ENCODE measurements around the gene CFAP119.
"Not testable (repeated sequence)": the region's sequence is repeated elsewhere in the genome, so short reads cannot be mapped to it uniquely, and the experiment has no call there.

CFAP119 gene
- total RNA-seq: 5.5 to 7.1 reads per million in 2 donors

DNA sequence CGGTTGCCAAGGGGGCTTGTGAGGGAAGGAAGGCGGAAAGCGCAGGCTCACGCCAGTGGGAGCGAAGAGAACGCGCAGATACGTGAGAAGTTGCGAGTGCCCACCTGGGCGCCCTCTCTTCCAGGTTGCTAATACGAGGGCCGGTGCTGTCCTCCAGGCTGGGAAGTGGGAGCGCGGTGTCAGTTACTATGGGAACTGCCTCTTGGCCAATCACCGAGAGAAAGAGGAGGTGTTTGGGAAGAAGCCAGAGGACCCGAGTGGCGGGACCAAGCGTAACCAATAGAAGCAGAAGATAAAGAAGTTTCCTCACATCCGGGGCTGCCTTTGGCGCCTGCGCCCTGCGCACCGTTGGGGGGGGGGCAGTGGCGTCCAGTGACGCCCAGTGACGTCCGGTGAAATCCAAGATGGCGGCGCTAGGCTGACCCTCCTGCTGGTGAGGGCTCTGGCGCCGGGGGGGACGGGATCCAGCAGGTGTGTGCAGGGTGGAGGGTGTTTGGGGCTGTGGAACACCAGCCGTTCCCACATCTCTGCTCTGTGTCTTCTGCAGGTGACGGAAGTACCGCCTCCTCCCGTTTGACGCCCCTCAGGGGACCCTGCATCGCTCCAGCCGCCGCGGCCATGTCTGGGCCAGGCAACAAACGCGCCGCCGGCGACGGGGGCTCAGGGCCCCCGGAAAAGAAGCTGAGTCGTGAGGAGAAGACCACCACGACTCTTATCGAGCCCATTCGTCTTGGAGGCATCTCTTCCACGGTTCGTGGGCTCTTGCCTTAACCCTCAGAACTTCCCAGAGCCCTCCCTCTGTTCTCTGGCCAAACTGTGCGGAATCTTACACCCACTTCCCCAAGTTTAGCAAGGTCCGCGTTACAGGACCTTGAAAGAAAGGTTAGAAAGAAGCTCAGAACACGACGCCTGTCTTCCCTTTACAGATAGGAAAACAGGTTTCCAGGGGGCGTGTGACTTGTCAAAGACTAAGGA, at the start of gene CFAP119, which contains the start of gene RNF40:
Gene CFAP119 (minus strand): TSS at position 135 of the 975 bp plus-strand sequence. CDS start 314 bp downstream, outside the sequence.
Gene RNF40 (plus strand): TSS at position 395 of the 975 bp plus-strand sequence. CDS start 224 bp downstream, at position 619.
- peak; percentile 85 for DNase-seq

DNA sequence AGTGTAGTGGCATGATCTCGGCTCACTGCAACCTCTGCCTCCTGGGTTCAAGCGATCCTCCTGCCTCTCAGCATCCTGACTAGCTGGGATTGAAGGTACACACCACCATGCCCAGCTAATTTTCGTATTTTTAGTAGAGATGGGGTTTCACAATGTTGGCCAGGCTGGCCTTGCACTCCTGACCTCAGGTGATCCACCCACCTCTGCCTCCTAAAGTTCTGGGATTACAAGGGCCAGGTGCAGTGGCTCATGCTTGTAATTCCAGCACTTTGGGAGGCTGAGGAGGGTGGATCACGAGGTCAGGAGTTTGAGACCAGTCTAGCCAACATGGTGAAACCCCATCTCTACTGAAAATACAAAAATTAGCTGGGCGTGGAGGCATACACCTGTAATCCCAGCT, 47.8 kb upstream of the CFAP119 start:
- DNase-seq: not testable (repeated sequence)

DNA sequence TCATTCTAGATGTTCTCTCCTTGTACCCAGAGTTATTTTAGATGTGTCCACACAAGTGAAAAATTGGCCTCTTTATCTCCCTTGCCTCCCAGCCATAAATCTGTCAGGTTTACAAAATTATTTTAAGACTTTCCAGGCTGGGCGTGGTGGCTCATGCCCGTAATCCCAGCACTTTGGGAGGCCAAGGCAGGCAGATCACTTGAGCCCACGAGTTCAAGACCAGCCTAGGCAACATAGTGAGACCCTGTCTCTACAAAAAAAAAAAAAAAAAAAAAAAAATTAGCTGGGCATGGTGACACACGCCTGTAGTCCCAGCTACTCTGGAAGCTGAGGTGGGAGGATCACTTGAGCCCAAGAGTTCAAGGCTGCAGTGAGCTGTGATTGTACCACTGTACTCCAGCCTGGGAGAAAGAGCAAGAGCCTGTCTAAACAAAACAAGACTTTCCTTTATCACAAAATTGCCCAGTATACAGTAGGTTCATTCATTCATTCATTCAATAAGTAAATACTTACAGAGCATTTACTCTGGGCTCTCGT, 47.1 kb upstream of the CFAP119 start:
- not testable (repeated sequence) for DNase-seq

DNA sequence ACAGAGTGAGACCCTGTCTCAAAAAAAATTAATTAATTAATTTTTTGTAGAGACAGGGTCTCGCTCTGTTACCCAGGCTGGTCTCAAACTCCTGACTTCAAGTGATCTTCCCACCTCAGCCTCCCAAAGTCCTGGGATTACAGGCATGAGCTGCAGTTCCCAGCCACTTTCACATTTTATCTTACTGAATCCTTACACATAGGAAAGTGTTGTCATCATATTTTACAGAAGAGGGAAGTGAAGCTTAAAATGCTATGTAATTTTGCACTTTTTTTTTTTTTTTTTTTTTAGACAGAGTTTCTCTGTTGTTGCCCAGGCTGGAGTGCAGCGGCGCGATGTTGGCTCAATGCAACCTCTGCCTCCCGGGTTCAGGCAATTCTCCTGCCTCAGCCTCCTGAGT, 46.3 kb upstream of the CFAP119 start:
- DNase-seq: no peak

DNA sequence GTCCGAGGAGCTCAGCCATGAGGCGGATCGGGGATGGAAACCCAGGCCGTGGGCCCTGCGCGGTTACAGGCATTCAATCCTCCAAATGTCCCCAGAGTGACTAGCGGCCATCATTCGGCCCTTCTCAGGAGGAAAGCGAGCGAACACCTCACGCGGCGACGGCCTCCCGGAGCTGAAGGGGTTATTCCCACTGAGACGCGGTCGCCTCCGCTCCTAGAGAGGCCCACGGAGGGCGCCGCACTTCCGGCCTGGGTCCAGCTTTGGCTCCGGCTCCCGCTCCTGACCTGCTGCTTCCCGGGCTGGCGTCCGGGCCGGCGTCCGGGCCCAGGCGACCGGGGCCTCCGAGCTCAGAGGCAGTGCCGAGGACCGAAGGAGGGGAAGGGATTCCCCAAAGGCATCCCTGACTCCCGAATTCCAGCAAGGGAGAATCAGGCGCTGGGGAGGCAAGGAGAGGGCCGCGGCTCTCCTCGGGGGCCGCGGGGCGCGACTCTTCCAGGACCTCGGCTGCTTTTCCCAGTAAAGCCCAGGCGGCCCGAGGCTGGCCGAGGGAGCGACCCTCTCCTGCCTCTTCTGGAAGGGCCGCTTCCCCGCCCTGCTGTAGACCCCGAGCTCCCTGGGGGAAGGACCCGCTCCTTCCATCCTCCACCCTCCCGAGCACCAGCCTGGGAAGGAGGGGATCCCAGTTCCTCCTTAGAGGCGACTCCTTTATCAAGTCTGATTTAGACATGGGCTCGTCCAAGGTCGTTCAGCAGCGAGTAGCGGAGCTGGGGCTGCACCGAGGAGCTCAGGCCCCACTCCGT, 43.7 kb upstream of the CFAP119 start:
- DNase-seq: no peak

DNA sequence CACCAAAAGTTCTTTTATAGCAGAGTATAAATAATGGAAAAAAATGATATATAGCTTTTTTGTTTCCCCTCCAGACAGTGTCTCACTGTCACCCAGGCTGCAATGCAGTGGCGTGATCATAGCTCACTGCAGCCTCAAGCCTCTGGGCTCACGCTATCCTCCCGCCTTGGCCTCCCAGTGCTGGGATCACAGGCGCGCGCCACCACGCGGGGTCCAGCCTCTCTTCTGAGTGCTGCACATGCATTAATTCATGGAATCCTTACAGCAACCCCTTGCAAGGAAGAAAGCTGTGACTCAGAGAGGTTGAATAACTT, 43.2 kb upstream of the CFAP119 start:
- no peak for DNase-seq

DNA sequence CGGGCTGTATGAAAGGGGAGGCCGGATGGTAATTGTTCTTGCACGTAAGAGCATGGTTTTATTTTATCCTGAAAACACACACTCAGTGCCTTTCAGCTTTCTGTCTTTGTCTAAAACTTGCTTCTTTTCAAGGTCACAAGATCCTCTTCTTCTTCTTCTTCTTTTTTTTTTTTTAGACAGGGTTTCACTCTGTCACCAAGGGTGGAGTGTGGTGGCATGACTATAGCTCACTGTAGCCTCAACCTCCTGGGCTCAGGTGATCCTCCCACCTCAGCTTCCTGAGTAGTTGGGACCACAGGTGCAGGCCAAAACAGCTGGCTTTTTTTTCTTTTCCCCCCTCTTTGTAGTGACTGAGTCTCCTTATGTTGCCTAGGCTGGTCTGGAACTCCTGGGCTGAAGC, 41.1 kb upstream of the CFAP119 start:
- no peak for DNase-seq

DNA sequence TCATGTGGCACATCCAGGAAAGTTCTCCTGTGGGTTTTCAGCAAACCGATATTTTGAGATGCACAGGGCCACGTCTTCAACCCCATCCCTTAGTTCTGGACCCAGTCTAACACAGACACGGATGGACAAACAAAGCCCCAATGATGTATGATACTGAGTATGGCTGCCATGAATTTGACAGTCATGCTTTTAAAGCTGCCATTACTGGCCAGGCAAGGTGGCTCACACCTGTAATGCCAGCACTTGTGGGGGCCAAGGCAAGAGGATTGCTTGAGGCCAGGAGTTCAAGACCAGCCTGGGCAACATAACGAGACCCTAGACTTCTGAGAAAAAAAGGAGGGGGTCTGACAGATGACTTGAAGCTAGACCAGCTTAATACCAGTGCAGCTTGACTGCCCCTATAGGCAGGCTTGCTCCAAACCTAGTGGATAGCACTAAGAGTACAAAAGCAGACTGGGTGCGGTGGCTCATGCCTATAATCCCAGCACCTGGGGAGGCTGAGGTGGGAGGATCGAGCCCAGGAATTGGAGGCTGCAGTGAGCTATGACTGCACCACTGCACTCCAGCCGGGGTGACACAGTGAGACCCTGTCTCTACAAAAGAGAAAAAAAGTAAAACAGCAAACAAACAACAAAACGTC, 35.9 kb upstream of the CFAP119 start:
- no peak for DNase-seq

DNA sequence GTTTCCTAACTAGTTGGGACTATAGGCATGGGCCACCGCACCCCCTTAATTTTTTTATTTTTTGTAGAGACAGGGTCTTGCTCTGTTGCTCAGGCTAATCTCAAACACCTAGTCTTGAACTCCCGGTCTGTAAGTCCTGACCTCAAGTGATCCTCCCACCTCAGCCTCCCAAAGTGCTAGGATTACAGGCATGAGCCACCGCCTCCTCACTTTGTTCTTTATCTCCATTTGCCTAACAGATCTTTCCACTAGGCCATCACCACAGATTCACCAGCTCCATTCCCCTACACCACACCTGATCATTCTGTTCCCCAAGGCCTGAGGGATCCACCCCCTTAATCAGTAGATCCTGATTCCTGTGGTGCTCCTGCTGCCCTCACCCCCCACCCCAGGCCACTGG, 32.8 kb upstream of the CFAP119 start:
- no peak for DNase-seq

DNA sequence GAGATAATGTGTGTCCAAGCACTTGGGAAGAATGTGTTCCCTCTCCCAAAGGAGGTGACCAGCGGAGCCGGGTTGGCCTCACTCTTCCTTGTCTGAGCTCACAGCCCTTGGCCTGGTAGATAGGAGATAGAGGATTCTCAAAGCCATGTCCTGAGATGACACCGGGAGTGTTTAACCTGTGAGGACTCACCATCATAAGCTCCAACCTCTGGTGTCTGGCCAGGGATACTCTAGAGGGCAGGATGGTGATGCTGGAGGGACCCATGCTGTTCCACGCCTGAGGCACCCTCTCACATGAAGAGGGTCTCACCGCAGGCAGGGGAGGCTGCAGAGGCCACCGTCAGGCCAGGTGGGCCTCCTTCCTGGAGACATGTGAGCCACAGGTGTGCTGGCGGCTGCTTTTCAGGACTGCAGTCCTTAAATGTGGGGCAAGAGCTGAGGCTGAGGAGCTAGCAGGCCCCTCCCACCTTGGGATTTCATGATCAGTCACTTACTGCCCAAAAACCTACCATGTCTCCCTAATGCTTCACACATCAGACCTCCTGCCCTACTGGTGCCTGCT, 31.7 kb upstream of the CFAP119 start:
- DNase-seq: no peak

DNA sequence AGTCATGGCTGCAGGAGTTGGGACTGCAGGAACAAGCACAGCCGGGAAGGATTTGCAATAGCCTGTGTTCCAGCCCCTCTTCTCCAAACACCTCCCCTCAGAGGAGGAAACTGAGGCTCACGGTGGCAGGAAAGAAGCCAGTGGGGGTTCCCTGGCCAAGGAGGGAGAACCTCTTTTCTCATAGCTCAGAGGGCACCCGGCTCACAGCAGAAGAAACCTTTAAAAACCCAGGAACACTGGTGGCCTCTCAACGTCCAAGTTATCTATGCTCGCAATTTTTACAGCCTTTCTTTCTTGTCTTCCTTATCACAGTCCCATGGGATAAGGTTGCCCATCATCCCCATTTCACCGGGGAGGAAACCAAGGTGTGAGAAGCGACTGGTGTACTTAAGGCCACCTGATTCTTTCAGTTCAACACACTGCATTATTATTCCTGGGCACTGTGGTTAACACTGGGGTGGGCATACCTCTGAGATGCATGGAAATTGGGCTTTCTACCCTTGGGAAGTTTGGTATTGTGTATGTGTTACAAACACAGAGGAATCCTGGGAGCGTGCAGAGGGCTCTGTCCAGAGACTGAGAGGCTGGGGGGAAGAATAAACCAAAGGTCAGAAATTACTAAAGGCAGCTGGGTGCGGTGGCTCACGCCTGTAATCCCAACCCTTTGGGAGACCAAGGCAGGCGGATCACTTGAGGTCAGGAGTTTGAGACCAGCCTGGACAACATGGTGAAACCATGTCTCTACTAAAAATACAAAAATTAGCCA, 25.9 kb upstream of the CFAP119 start:
- no peak for DNase-seq

DNA sequence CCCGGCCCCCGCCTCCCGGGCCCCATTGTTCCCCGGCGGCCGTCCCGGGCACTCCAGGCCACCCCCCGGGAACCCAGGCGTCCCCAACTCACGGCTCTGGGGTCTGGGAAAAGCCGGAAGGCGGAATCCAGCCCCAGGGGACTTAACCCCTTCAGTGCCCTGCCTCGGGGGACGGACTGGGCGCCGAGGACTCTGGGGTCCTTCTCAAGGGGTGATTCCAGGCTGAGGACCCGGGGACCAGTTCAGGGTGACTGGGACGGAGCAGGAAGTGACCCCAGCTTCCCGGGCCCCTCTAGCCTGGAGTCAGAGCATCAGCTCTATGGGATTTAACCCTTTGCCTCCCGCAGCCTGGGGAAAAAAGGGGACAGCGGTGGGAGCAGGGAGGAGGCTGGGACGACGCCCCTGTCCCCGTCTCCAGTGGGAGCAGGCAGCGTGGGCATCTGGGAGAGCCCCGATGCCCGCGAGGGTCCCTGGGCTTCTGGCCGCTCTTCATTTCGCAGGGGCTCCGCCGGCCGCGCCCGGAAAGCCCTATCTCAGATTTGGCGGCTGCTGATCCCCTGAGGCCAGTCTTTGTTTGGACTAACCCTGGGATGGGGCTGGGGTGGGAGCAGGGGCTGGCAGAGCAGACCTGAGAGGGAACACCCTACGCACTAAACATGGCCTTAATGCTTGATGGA, 25.2 kb upstream of the CFAP119 start, which contains the start of gene ZNF629:
Gene ZNF629 (minus strand): TSS at position 270 of the 677 bp plus-strand sequence. CDS start 2,723 bp downstream, outside the sequence.
- no peak for DNase-seq

DNA sequence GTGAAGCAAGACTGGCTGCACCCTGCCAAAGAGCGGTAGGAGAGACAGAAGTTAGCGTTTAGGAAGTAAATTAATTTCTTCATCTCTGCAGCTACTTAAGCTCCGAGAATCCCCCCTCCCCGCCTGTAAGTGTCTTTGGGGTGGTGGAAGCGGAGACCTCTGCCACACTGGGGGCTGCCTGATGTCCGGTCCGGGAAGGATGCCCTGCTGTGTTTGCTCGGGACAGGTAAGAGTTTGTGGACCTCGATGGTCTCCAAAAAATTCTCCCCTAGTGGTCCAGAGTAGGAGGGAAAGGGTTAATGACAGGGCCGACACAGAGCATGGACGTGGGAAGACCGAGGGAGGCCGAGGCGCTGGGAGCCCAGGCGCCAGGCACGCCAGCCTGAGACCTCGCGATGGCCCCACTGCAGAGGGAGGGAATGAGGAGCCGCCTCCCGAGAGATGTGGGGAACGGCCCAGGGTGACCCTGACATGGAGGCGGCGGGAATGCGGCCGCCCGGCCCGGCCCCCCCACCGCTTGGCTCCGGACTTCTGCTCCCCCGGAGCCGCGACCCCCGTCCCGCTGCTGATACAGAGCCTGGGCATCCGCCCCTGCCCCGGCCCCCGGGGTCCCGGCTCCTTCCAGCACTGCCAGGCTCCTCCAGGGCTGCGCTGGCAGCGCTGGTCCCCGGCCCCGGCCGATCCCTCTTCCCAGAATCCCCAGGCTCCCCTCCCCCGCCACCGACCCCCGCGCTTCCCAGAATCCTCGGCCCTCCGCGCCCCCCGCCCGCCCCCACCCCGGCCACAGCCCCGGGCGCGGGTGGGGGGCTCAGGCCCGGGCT, 24.5 kb upstream of the CFAP119 start:
- DNase-seq: no peak

DNA sequence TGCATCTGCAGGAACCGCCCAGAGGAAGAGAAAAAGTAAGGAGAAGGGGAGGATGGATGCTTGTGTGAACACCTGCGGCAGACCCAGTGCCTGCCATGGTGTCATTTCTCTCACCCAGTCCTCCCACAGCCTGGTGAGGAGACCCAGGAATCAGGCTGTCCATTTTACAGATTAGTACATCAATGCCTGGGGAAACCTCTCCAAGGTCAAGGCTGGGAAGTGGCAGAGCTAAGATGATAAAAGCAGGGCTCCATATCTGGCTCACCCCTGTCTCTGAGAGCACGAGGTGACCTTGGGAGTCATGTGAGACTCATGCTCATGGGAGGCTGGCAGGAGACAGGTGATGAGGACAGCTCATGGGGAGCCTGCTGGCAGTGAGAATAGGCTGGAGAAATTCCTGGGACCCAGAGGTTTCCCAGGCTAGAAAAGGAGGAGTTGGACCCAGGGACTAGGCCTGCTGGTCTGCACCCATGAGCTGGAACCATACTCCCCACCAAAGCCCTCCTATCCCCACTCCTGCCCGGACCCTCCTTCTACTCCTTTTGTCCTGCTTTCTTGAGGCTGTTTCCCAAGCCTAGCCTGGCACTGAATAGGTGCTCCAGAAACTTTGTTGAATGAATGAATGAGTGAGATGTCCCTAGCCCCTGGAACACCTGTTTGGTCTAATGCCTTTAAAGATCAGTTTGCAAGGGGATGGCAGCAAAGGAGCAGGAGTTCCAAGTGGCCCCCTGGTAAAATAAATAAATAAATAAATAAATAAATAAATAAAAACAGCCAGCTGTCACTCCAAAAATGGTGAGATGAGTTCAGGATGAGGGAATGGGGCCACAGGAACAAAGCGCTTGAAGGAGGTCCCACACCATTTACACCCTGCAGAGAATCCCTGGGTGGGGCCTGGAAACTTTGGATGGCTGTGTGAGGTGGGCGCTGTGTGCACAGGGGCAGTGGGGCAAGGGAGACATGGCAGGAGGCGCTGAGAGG, 23.6 kb upstream of the CFAP119 start:
- DNase-seq: no peak

DNA sequence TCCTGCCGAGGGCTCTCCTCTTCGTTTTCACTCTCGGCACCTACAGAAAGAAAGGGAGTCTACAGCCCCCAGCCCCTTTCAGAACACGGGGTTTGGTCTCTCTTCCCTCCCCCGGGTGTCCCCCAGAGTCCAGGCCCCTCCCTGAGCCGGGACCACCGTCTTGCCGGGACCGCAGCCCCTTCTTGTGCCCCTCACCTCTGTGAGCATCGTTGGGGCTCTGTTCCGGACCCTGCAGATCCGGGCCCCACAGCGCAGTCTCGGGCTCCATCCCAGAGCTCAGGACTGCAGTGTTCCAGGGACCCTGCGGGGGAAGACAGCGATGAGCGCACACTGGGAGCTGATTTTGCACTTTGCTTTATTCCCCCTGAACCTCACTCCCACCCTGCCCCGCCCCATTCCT, 22.4 kb upstream of the CFAP119 start:
- no peak for DNase-seq

DNA sequence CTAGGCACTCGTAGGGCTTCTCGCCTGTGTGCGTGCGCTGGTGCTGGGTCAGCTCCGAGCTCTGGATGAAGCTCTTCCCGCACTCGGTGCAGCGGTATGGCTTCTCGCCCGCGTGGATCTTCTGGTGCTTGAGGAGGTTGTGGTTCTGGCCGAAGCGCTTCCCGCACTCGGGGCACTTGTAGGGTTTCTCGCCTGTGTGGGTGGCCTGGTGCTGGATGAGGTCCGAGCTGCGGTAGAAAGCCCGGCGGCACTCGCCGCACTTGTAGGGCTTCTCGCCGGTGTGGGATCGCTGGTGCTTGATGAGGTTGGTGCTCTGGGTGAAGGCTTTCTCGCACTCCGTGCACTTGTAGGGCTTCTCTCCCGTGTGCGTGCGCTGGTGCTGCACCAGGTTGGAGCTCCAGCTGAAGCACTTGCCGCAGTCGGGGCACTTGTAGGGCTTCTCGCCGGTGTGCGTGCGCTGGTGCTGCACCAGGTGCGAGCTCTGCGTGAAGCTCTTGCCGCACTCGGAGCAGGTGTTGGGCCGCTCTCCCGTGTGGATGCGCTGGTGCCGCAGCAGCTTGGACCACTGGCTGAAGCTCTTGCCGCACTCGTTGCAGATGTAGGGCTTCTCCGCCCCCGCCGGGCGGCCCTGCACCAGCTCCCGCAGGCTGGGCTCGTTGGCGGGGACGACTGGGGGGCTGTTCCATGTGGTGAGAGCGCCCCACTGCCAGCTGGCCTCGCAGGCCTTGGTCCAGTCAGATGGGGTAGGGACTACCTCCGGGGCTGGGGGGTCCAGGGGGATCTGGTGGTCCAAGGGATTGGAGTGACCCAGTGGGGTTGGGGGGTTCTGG, 21.6 kb upstream of the CFAP119 start:
- DNase-seq: no peak

DNA sequence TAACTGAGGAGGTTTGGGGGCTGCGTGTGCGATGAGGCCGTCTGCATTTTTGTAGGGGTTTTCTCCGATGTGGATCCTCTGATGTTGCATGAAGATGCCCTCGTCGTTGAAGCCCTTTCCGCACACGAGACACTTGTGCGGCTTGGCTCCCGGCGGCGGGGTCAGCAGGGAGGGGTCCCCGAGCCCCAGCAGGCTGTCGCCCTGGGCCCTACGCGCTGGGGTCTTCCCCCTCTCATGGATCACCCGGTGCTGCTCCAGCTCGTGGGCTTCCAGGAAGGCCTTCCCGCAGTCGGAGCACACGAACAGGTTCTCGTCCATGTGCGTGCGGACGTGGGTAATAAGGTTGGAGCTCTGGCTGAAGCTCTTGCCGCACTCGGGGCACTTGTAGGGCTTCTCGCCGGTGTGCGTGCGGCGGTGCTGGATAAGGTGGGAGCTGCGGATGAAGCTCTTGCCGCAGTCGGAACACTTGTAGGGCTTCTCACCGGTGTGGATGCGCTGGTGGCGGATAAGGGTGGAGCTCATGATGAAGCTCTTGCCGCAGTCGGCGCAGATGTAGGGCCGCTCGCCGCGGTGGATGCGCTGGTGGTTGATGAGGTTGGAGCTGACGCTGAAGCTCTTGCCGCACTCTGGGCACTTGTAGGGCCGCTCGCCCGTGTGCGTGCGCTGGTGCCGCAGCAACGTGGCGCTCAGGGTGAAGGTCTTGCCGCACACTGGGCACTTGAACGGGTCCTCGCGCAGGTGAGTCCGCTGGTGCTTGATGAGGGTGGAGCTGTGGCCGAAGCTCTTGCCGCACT, 20.8 kb upstream of the CFAP119 start:
- no peak for DNase-seq
